BJ (cell line): ENCODE measurements around the gene HPCAL1. TPM values are rescaled to one million over a fixed set of nuclear protein-coding genes. Genes with fewer than 3 reads are reported as not detected.
A peak's percentile ranks its signal among the peaks of the same experiment; 100 is the strongest.

Source experiments
- CTCF ChIA-PET: fragments of 350-600 bp; formaldehyde crosslinking; extraction: SDS; loops from one replicate; lab custom pipeline; 2021; ENCODE audit warnings: antibody characterized with exemption, inconsistent platforms; lab: Yijun Ruan, JAX
- POLR2A ChIA-PET: fragments of 300-600 bp; sonication (Branson Sonifier 250); formaldehyde crosslinking; extraction: SDS; loops from one replicate; lab custom pipeline; 2021; ENCODE audit warnings: antibody characterized with exemption; lab: Charles Lee
- DNase-seq: peaks from one replicate; pipeline ENCODE4 v3.0.0-alpha.2; 2011; ENCODE audit warnings: low read depth
- H3K27me3 ChIP-seq: 2 replicates; pipeline ENCODE4 v1.6.0; 2011; ENCODE audit warnings: low read length; ENCODE audit not compliant: control insufficient read depth, insufficient read depth
- H3K36me3 ChIP-seq: 2 replicates; pipeline ENCODE4 v1.5.1; 2011; ENCODE audit warnings: low read length; ENCODE audit not compliant: control insufficient read depth, insufficient read depth
- H3K4me3 ChIP-seq: 2 replicates; pipeline ENCODE4 v1.5.1; 2011; ENCODE audit warnings: low read depth, mild to moderate bottlenecking, control low read depth, low read length
- polyA plus RNA-seq: library from polyadenylated mRNA; depleted of rRNA; stranded (reverse); fragments of >200 nt; gene quantifications from 2 replicates; pipeline ENCODE4 v1.2.3, GENCODE V29; 2011
- TF ChIP-seq, protein P1 (sequence below): IDR thresholded peaks from 2 replicates; pipeline ENCODE4 v1.5.1; 2011; ENCODE audit warnings: low read depth, mild to moderate bottlenecking, control low read depth, inconsistent platforms, low read length, moderate library complexity; ENCODE audit not compliant: insufficient read depth

The HPCAL1 gene
- polyA plus RNA-seq, 1 experiment = 17.6 TPM

DNA sequence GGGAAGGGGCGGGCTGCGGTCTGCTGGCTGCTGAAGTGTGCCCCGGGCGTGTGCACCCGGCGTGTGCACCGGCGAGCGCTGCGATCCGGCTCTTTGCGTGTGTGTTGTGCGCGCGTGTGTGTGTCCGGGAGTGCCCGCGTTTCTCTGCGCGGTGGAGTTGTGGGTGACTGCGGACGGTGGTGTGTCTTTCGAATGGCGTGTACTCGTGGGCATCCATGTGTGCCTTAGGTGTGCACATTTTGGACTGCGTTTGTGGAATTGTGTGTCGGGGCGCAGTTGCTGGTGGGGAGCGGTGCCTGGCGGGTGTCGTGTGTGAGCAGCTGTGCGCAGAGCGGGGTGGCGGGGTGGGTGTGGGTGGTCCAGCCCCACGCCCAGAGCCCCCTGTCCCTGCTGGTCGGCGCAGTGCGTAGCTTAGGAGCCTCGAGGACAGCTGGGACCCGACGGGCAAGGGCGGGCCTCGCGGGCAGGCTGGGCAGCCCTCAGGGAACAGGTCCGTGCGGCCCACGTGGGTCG, 533 bp downstream of the HPCAL1 start:
- TF ChIP-seq, protein P1, sequence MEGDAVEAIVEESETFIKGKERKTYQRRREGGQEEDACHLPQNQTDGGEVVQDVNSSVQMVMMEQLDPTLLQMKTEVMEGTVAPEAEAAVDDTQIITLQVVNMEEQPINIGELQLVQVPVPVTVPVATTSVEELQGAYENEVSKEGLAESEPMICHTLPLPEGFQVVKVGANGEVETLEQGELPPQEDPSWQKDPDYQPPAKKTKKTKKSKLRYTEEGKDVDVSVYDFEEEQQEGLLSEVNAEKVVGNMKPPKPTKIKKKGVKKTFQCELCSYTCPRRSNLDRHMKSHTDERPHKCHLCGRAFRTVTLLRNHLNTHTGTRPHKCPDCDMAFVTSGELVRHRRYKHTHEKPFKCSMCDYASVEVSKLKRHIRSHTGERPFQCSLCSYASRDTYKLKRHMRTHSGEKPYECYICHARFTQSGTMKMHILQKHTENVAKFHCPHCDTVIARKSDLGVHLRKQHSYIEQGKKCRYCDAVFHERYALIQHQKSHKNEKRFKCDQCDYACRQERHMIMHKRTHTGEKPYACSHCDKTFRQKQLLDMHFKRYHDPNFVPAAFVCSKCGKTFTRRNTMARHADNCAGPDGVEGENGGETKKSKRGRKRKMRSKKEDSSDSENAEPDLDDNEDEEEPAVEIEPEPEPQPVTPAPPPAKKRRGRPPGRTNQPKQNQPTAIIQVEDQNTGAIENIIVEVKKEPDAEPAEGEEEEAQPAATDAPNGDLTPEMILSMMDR = no peak
- CTCF ChIA-PET = interaction anchor here (0.7 to 3.3 kb wide), 14 partner anchors 10 to 231 kb away, joined by 3 to 26 read pairs (median 3); no protein-coding TSS in a partner anchor
- POLR2A ChIA-PET = no interaction called here
- Histone ChIP-seq H3K36me3 (no peaks in the 10 kb centered on the region), H3K4me3 (peak overlapping the region; percentile 60), H3K27me3 (no peaks in the 10 kb centered on the region)
- no peak for DNase-seq

DNA sequence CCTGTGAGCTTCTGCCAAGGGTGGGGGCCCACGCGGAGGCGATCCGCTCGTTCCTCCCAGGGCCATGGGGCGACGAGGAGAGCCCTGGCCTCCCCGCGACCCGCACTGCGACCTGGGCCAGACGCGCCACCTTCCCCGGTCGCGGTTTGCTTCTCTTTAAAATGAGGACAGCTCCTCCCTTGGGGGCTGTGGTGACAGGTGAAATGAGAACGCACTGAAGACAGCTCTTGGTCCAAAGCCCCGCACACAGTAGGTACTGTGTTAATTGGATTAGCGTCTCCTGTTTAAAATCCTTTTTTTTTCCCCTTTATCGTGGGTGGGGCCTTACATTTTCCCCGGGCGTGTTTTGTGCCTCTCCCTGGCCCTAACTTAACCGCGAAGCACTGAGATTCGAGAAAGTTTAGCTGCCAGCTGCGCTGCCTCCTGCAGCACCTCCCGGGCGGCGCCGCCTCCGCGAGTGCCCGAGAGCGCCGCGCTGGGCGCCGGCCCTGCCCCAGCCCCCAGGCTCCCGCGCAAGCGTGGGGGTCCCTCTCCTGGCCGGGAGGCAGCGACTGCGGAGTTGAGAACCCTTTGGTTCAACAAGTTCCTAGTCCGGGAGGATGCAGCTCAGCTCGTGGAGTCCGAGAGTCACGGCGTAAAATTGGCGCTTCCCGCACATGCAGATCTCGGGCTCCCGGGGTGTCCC, 1.1 kb downstream of the HPCAL1 start:
- Histone ChIP-seq H3K27me3 (no peaks in the 10 kb centered on the region), H3K4me3 (peak overlapping the region; percentile 60), H3K36me3 (no peaks in the 10 kb centered on the region)
- TF ChIP-seq, protein P1 = no peak
- ChIA-PET POLR2A (no interaction called here), CTCF (interaction anchor here (0.7 to 3.3 kb wide), 11 partner anchors 10 to 206 kb away, joined by 3 to 26 read pairs (median 3); no protein-coding TSS in a partner anchor)
- no peak for DNase-seq

DNA sequence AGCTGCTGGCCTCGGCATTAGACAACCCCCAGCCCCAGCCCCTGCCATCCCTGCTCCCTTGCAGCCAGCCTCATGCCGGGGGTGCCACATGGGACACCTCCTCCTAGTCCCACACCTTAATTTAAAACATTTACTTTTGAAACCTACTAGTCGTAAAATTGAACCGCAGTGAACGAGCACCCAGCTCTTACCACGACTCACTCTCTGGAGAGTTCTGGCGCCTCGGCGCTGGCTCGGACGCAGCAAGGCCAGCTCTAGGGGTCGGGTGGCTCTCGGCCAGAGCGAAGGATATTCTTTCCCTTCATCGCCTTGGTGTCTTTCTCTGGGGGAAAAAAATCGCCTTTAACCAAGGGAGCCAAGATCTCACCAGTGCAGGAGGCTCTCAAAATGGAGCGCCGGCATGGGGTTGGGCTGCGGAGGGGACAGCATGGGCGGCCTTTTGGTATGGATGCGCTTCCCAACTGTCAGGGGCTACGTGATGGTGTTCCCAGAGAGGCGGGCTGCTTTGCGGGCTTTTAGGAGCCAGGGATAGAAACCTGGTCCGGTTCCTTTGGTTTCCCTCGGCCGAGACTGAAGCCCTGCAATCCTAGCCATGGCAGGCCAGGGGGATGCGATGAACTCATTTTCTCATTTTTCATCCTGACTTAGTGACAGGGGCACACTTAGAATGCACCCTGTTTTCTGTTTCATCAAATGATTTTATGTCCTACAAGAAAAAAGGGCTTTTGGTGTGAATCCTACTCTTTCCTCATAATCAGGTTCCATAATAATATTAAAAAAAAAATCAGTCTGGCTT, 2.0 kb downstream of the HPCAL1 start:
- POLR2A ChIA-PET = no interaction called here
- TF ChIP-seq, protein P1 = no peak
- DNase-seq = no peak

DNA sequence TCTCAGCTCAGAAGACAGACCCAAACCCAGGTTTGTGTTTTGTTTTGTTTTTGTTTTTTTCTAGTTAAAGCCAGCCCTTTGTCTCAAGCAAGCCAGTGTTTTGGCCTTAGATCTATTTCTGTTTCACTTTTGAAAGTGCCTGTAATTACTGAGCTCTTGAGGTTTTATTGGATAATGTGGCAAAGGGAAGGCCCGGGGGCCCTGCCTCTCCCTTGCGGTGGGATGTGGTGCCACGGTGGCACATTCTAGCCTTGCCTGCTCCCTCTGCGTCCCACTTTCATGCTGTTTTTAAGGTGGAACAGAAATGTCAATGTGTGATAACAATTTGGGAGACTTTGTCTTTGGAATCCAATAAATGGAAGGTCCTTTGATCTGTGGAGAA, 2.5 kb downstream of the HPCAL1 start:
- Histone ChIP-seq H3K36me3 (no peaks in the 10 kb centered on the region), H3K27me3 (no peaks in the 10 kb centered on the region), H3K4me3 (no peak overlapping the region)
- ChIA-PET POLR2A (no interaction called here), CTCF (interaction anchor here (1.8 kb wide), 1 partner anchor 103 kb away, joined by 5 read pairs; no protein-coding TSS in a partner anchor)
- TF ChIP-seq, protein P1 = no peak
- no peak for DNase-seq

More for the DNA sequence above, 2.0 kb downstream of the HPCAL1 start:
- H3K36me3 ChIP-seq = no peaks in the 10 kb centered on the region
- H3K4me3 ChIP-seq = peak overlapping the region; percentile 60
- CTCF ChIA-PET = interaction anchor here (1.0 to 3.3 kb wide), 4 partner anchors 9 to 185 kb away, joined by 3 to 26 read pairs (median 4); no protein-coding TSS in a partner anchor
- H3K27me3 ChIP-seq = no peaks in the 10 kb centered on the region

DNA sequence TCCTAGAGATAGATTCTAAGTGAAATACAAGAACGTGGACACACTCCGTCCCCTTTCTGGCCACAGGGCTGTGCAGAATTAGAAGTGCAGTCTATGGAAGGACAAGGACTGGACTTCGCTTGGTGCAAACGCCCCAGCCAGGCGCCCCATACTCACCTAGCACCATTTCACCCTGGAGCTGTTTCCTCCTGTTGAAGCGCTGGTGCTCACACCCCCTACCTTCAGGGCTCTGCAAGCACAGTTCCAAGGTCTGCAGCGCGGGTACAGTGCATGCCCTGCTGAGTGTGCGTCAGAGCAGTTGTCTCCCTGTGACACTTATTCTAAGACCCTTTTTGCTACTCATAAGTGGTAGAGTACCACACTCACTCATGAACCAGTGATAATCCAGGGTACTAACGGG, 3.0 kb downstream of the HPCAL1 start:
- CTCF ChIA-PET = interaction anchor here (0.5 to 1.8 kb wide), 3 partner anchors 103 to 262 kb away, joined by 3 to 5 read pairs (median 3); no protein-coding TSS in a partner anchor
- DNase-seq = no peak

More for the DNA sequence above, 3.0 kb downstream of the HPCAL1 start:
- H3K27me3 ChIP-seq = no peaks in the 10 kb centered on the region
- POLR2A ChIA-PET = no interaction called here
- no peak overlapping the region for H3K4me3 ChIP-seq
- H3K36me3 ChIP-seq = no peaks in the 10 kb centered on the region
- TF ChIP-seq, protein P1 = no peak; the same call in 1 of the 2 replicates
